LNCaP clone FGC (cell line): Measurements from ENCODE around the gene HEXD.

Experiments used
- DNase-seq: peaks from one replicate; pipeline ENCODE4 v3.0.0-alpha.2; 2011; ENCODE audit warnings: low read depth
- H3K4me3 ChIP-seq: 2 replicates; pipeline ENCODE4 v1.5.1; 2011; ENCODE audit warnings: mild to moderate bottlenecking, low read depth, low read length, control low read depth
- TF ChIP-seq, protein P1 (sequence below): IDR thresholded peaks from 2 replicates; pipeline ENCODE4 v1.5.1; 2012; ENCODE audit warnings: mild to moderate bottlenecking; ENCODE audit not compliant: control insufficient read depth, insufficient read depth; ENCODE audit errors: extremely low read depth

Gene HEXD

DNA sequence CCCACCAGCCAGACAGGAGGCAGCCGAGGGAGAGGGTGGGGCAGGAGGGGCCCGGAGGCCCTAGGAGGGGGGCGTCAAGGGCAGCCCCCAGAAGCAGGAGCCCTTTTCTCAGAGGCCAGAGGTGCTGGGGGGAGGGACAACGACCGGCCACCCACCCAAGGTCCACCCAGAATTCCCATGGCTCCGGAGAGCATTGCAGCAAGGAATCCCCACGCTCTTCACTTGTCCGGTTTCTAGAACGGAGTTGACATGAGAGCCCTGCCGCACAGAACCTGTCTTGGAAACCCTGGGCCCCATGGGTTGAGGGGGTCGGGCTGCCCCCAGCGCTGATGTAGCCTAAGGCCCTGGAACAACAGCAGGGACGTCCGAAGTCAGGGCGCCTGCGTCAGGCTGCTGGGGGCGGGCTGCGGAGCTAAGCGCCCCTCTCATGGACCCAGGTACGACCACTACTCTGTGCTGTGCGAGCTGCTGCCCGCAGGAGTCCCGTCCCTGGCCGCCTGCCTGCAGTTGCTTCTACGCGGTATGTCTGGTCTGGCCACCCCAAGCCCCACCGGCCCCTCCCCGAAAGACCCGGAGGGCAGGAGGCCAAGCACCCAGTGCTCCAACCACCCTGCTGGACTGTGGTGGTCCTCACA is 21.2 kb downstream of the HEXD start:
- no peak for DNase-seq
- H3K4me3 ChIP-seq: no peak overlapping the region
- TF ChIP-seq, protein P1, sequence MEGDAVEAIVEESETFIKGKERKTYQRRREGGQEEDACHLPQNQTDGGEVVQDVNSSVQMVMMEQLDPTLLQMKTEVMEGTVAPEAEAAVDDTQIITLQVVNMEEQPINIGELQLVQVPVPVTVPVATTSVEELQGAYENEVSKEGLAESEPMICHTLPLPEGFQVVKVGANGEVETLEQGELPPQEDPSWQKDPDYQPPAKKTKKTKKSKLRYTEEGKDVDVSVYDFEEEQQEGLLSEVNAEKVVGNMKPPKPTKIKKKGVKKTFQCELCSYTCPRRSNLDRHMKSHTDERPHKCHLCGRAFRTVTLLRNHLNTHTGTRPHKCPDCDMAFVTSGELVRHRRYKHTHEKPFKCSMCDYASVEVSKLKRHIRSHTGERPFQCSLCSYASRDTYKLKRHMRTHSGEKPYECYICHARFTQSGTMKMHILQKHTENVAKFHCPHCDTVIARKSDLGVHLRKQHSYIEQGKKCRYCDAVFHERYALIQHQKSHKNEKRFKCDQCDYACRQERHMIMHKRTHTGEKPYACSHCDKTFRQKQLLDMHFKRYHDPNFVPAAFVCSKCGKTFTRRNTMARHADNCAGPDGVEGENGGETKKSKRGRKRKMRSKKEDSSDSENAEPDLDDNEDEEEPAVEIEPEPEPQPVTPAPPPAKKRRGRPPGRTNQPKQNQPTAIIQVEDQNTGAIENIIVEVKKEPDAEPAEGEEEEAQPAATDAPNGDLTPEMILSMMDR: no peak

DNA sequence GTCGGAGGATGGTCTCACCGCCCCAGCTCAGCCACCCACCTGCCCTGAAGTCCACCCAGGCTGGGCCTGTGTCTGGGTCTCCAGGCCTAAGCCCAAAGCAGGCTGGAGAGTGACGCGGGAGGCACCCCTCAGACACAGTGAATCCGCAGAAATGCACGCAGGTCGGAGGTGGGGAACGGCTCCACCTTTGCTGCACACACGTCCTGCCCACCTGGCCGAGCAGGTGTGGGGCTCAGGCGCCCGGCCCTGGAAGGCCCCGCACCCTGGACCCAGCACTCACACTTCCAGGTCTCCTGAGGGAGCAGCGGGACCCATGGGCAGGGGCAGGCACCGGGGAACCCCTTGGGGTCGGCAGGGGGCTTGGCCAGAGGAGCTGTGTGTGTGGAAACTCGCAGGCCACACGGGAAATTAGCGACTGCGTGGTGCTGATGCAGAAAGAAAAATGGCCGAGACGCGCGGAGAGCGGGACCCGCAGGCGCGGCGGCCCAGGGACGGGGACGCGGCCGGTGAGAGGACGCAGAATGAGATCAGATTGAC is 21.8 kb downstream of the HEXD start:
- no peak overlapping the region for H3K4me3 ChIP-seq
- DNase-seq: no peak

DNA sequence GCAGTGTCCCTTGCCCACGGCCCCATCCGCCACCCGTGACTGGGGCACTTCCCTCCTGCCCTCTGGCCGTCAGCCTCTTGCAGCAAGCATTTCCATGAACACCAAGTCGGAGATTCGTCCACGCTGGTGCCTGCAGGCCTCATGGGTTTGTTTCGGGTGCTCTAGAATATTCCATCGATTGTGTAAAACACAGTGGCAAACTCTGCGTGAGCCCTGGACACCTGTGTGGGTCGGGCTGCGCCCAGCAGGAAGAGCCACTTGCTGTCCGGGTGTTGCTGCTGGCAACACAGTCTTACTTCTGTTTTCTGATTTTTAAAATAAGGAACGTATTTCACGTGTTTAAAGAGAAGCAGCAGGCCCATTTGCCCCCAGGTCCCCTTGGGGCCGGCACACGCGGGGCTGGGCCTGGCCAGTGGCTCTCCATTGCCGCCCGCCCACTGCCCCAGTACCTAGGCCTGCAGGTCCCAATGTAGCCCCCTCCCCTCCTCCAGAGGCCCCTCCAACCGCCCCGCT is 22.4 kb downstream of the HEXD start:
- TF ChIP-seq, protein P1: no peak
- H3K4me3 ChIP-seq: no peak overlapping the region
- no peak for DNase-seq

More for the DNA sequence above, 21.8 kb downstream of the HEXD start:
- TF ChIP-seq, protein P1: no peak

DNA sequence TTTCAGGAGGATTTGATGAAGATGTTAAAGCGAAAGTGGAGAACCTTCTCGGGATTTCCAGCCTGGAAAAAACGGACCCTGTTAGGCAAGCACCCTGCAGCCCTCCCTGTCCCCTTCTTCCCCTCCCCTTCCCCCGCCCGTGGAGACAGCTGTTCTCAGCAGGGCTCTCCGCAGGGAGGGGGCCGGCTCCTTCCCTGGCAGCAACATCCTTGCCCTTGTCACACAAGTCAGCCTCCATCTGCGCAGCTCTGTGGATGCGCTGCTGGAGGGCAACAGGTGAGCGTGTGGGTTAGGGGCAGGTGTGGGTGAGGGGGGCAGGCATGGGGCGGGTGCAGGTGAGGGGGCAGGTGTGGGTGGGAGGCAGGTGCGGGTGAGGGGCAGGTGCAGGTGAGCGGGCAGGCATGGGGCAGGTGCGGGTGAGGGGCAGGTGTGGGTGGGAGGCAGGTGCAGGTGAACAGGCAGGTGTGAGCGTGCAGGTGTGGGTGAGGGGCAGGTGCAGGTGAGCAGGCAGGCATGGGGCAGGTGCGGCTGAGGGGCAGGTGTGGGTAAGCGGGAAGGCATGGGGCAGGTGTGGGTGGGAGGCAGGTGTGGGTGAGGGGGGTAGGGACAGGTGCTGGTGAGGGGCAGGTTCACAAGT is 23.0 kb downstream of the HEXD start:
- DNase-seq: no peak
- TF ChIP-seq, protein P1: no peak

DNA sequence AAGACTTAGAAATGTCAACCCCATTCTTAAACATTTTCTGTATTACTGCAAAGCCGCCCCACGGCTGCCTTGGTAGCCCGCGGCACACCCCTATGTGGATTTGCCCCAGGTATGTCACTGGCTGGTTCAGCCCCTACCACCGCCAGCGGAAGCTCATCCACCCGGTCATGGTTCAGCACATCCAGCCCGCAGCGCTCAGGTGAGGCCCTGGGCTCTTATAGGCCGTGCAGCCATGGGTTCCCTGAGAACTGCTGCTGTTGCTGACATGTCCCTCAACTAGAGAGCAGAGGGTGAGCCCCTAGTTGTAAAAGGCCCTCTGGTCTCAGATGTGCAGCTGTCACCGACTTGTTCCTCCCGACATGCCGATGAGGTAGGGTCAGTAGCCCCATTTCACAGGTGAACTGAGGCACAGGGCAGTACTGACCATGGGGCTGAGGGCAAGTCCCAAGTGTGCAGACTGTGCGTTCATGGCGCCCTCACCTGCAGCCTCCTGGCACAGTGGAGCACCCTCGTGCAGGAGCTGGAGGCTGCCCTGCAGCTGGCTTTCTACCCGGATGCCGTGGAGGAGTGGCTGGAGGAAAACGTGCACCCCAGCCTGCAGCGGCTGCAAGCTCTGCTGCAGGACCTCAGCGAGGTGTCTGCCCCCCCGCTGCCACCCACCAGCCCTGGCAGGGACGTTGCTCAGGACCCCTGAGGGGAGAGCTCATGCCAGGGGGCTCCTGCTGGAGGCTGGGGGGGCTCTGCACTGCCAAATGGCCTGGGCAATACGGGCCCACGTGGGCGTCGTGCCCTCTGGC is 23.7 kb downstream of the HEXD start:
- TF ChIP-seq, protein P1: no peak
- no peak overlapping the region for H3K4me3 ChIP-seq
- DNase-seq: no peak

More for the DNA sequence above, 23.0 kb downstream of the HEXD start:
- H3K4me3 ChIP-seq: no peak overlapping the region

DNA sequence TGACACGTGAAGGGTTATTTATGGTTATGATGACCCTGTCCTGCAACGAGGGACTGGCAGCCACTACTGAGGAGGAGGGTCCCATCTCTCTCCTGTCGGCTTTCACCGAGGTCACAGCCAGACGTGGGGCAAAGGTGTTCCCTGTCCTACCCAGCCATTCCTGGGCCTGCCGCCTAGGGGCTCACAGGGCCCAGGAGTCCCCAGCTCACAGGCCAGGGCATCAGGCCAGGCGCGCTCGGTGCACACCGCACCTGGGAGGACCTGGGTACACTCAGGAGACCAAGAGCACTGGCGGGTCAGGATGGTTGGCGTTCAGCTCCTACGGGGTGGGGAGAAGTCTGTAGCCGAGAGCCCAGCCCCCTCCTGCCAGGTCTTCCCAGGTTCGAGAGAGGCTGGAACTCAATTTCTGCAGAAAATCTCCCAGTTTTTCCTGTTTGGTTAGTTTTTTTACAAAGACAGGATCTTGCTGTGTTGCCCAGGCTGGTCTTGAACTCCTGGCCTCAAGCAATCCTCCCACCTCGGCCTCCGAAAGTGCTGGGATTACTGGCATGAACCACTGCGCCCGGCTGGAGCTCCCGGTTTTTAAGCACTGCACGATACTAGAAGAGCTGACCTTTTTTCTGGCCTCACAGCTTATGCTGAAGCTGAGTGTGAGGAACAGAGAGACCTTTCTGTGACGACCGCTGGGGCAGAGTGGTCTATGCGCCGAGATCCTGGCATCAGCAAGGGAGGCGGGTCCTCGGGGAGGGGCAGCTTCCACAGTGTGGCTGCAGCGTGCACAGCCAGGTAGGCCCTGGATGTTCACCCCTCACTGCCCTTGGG is 24.7 kb downstream of the HEXD start:
- no peak overlapping the region for H3K4me3 ChIP-seq
- TF ChIP-seq, protein P1: no peak
- DNase-seq: no peak
